Muscle of arm (tissue), 12 donors: ENCODE results near the gene SF1. TPM values are rescaled to one million over a fixed set of nuclear protein-coding genes. Genes with fewer than 3 reads are reported as not detected.
A peak's percentile ranks its signal among the peaks of the same experiment; 100 is the strongest.

Experiments used
- DNase-seq: peaks from one replicate; pipeline ENCODE4 v3.0.0-alpha.2; 2013
- polyA plus RNA-seq, 12 donors: library from polyadenylated mRNA; unstranded; fragments of 120-200 nt; gene quantifications; one replicate each; pipeline ENCODE4 v1.2.1, GENCODE V29; 2013; ENCODE audit not compliant: insufficient read length in 12 of 12

The SF1 gene
- polyA plus RNA-seq, 12 donors, result 174 to 428 (median 247) TPM; not detected in 1

DNA sequence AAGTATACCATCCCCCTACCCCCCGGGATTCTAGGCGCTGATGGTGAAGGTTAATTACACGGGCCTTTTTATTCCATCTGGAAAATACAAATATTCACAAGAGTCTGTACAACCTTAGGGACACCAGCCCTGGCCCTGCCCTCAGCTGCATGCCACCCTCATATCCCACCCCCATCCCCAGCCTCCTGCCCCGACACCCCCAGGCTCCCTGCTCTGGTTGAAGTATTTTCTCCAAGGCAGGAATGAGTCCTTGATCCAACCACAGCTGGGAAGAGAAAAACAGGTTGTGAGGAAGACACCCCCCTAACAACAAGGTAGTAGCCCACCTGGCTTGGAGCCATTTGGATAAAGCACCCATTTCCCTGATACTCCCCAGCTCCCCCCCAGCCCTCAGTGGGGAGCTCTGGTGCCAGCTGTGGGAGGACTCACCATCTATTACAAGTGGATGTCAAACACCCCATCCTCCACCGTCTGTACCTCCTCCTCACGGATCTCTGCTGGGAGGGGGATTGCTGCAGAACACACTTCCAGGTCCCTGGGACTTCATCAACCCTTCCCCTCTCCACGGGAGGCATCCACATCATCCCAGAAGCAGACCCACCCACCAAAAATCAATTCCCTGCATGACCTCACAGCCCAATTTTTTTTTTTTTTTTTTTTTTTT lies 51.3 kb downstream of the SF1 start:
- DNase-seq, result no peak

DNA sequence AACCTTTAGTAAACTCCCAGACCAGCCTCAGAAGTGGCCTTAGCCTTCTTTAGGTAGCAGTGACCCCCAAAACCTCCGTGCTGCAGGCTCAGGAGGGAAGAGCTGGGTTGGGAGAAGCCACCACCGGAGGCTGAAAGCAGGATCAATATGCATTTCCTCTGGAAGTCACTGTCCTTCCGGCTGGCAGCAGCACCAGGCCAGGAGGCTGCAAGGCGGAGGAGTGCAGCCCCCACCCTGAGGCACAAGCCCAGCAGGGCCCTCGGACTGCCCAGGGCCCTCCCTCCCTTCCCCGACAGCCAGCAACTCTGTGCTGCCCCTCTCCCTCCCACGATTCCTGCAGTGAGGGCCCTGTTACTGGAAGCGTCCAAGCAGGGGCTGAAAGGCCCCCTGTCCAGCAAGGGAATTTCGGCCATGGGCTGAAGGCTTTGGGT lies 52.1 kb downstream of the SF1 start:
- no peak for DNase-seq

DNA sequence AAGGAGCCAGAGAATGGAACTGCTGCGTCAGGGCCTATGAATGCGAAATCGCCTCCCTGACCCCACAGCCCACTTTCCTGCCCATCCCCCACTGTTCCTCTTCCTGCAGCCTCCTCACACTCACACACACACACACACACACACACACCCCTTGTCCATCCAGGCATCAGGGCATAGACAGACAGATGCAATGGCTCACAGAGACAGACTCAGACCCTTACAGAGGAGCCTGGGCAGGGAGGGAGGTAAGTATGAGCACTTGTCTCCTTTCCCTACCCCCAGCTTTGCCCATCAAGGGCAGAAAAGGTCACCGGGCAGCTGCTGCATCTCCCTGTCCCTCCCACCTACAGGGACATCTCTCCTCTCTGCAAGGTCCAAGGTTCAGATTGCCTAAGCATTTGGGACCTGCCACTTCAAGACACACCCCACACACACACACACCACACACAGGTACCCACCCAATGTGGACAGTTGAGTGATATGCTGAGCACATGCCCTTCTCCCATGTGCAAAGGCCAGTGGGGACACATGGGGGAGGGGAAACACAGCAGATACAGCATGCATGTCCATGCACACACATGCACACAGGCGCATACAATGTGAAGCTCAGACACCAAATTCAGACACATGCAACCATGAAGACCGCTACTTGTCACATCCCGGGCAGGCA lies 53.3 kb downstream of the SF1 start:
- no peak for DNase-seq

DNA sequence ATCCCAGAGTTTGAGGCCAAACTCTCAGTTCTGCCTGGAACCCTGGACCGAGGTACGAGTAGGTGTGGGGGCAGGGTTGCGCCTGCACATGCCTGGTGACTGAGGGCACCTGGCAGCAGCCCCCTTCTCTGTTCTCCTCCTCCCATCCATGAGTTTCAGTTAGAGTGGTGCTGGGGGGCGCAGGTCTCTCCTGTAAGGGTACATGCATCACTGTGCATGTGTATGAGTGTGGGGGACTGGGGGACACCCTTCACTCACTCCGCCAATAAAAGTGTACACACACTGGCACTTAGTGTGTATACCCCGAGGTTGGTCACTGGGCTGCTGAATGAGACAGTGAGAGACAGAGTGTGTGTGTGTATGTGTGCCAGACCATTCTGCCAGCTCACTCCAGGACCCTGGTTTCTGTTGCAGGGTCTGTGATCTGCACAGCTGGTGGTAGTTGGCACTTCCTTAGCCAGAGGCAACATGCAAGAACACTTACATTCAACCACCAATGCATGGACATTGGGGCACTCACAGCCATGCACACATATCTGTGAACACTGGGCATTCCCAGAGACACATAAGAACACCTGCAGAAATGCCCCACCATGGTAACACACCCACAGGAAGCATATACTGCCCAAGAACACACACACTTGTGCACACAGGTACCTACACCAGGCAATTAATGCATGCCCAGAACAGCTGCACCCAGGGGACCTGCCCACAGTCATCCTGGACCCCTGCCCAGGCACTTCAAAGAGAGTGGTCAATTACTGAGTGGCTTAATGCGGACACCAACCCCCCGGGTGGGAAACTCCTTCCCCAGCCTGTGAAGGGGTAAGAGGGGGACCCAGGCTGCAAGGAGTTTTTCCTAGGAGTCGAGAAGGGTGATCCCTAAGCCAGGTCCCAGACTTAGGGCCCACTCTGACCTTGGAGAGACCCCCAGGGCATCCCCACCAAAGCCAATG lies 54.2 kb downstream of the SF1 start:
- DNase-seq, result no peak

DNA sequence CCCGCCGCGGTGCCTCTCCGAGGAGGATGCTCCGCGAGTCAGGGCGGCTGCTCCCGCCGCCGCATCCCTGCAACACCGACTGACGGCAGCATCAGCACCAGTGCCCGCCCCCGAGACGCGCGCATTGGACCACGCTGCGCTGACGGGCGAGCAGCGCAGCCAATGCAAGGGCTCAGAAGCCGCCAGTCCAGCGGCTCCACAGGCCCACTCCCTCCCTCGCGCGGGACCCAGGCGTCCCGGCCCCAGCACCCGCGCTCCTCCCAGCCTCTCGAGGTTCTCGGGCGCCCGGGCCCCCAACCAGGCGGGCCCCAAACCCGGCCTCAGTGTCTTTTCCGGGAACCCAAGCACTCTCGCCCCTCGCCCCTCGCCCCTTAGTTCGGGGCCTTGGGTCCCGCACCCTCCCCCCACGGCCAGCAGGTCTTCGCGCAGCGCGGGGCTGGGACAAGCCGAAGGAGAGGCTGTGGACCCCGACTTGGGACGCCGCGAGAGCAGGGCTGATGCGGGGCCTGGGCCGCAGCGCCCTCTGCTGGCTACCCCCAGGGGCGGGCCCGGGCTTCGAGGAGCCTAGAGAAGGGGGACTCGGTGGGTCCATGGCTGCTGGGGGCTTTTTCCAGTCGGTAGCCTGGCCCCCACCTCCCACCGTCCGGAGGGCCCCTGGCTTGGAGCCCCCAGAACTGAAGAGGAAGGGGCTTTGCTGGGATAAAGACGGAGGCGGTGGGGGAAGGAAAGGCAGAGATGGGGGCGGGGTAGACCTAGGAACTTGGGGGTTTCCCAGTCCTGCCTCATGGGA lies 55.0 kb downstream of the SF1 start, which contains the start of gene NRXN2:
NRXN2 (minus strand) TSS at position 81 of the 790 bp plus-strand sequence. CDS start 9,498 bp downstream, outside the sequence.
- peak; percentile 81 for DNase-seq

DNA sequence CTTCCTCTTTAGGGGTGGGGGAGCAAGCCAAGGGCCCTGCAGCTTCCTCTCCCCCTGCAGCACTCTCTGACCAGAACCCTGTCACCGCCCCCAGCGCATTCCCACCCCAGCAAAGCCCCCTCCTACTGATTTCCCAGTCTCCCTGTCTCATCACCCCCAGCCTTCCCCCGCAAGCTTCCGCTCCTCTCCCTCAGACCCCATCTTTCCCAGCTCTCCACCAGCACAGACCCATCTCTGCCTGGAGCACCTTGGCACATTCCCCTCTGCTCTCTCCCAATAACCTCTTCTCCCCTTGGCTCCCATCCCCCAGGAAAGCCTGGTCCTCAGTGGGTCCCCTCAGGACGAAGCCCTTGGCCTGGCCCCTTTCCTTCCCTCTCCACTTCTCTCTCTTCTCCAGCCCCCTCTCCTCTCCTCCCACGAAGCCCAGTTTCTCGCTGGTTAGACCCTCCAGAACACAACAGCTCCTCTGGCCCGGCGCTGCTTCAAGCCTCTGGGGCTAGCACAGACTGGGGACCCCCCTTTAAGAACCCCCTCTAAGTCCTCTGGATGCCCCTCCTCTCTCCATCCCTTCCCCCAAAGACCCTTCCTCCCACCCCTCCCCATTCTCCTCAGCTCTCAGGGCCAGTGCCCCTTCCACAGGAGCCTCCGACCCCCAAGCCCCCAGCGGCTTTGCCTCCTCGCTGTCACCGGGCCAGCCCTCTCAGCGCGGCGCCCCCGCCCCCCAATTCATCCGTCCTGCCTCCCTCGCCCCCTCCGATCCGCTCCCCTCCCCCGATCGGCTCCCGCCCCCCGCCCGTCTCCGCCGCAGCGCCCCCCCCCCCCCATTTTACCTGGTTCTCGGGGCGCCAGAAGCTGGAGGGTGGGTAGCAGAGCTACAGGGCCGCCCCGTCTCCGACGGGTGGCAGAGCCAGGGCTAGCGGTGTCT lies 55.9 kb downstream of the SF1 start:
- DNase-seq, result no peak

DNA sequence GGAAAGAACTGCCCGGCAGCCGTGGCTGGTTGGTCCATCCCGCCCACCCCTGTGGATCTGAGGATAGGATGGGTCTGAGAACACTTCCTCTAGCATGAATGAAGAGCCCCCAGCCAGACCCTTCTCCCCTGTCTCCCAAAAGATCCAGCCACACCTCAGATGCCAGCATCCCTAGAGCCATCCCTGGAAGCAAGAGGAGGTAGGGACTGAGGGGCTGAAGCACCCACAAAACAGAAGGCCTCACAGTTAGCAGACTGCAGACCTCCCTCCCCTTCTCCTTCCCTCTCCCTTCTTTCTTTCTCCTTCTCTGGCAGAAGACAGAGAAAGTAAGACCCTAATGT lies 57.0 kb downstream of the SF1 start:
- no peak for DNase-seq

DNA sequence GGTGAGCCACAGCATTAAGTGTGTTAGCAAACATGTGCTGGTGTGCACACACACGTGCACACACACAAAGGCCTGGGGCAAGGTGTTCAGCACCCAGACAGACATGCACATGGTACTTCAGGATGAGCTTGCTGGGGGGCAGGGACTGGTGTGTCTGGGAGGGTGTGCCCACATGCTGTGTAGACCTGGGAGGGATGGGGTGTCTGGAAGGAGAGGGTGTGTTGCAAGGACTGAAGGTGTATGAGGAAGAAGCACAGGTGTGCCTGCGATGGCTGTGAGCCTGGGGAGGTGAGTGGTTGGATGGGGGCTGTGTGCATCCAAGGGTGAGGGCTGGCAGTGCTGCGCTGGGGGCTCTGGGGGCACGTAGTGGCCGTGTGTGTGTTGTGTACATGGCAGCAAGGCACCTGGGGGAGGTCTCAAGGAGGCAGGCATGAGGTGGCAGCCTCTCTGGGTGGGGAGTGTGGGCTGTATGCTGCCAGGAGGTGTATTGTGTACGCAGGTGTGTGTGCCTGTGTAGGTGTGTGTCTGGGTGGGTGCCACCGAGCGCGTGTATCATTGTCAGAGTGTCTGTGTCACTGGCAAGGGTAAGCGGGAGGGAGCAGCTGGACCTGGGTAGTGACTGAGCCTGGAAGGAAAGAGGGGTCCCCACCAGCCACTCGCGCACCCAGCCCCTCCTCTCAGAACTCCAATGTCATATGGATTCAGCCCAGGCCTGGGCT lies 57.5 kb downstream of the SF1 start:
- no peak for DNase-seq

DNA sequence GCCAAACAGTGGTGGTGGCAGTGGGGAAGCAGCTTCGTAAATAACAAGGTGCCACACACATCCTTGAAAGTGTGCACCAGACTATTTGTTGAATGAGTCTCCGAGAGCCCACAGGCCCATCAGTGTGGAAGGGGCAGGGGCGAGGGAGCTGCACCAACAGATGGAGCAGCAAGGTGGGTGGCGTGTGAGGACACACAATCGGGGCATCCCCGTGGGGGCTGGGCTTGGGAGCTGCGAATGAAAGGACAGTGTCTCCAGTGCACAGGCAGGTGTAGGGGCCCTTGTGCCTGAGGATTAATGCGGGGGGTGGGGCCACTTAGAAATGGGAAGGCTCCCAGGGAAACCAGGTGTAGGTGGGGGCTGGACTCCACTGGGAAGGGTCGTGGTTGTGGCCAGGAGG lies 58.2 kb downstream of the SF1 start:
- no peak for DNase-seq

DNA sequence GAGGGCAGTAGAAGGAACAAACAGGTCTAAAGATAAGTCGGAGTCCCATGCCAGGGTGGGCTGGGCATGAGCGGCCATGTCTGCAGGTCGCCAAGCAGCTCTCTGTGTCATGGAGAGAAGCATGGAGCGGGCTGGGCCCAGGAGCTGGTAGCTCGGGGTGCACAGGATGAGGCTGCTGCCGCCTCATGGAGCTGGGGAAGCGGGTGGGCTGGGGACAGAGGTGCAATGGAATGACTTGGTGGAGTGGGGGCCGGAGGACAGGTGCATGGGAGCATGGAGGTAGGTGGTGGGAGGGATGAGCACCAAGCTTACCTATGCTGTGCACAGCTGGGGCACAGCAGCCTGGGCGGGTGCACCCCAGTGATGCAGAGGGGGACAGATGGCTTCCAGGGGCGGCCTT lies 58.9 kb downstream of the SF1 start:
- DNase-seq, result no peak

DNA sequence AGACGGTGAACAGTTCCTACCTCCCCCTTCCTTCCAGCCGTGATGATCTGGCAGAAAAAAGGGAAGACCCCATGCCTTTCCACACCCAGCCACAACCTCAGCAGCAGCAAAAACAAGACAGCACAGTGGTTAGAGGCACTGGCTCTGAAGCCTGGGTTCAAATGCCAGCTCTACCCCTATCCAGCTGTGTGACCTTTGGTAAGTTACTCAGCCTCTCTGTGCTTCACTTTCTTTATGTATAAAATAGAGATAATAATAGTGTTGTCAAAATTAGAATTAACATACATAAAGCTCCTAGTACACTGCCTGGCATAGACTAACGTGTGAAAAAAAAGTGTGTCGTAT lies 59.6 kb downstream of the SF1 start:
- DNase-seq, result no peak

DNA sequence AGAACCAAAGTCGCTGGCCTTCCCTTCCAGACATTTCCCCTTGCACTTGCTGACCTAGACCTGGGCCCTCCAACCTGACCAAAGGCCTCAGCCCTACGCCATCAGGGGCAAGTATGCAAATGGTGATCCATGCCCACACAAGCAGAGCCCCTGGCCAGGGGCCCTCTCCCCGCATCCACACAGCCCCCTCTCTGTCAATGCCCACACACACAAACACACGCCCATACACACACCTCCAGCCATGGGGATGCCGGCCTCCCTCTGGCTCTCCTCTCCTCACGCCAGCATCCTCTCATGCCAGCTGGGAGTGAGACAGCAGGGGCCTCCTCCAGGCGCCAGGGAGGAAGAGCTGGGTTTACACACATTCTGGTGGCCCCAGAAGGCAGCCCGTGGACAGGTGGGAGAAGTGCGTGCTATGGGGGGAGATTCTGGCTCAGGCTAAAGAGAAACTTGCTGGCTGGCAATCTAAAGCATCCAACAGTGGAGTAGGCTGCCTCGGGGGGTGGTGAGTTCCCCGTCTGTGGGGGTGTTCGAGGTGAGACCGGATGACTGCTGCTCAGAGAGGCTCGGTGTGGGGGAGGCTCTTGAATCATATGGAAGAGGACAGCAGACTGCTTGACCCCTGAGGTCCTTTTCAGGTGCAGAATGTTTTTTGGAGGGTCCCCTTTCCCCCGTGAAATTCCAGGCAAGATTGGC lies 60.1 kb downstream of the SF1 start:
- DNase-seq, result no peak

DNA sequence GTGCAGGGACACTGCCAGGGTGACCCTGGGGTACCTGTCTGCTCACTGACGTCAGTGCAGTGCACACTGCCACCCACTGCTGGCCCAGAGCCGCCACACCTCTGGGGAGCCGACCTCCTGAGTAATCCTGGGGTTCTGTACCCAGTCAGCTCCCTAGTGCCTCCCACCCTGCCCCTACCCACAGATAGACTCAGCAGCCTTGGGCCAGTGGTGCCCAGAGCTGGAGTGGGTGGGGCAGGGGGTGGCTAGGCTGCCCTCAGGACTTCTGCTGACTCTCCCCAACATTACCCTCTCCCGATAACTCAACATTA lies 61.1 kb downstream of the SF1 start:
- DNase-seq, result no peak

DNA sequence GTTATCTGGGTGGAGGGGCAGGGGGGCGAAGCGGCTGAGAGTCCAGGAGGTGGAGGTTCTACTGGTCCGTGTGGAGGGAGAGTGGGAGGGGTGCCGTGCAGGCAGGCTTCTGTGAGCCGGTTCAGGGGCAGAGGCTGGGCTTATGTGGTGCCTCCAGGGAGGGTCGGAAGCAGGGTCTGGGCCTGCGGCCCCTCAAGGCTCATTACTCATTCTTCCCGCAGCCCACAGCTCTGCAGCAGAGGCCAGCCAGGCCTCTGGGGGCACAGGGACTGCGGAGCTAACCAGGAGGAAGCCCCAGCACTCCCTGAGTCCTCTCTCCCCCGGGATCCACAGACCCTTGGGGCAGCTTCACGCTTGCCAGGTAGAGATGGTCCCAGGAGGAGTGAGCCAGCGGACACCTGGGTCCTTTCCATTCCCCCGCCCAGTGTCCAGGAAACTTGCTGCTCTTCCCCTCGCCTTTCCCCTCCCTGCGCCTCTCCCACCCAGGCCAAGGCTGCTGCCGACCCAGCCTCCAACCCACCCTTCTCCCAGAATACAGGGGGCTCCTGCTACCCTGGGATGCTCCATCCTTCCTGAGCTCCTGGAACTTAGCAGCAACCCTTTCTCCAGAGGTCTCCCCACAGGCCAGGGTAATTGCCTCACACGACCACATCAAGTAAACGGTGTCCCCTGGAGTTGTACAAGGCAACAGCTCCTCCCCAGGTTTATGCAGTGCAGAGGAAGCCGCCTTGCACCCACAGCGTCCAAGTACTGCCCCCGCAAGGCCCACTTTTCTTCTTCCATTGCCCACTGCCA lies 61.7 kb downstream of the SF1 start:
- DNase-seq, result no peak

DNA sequence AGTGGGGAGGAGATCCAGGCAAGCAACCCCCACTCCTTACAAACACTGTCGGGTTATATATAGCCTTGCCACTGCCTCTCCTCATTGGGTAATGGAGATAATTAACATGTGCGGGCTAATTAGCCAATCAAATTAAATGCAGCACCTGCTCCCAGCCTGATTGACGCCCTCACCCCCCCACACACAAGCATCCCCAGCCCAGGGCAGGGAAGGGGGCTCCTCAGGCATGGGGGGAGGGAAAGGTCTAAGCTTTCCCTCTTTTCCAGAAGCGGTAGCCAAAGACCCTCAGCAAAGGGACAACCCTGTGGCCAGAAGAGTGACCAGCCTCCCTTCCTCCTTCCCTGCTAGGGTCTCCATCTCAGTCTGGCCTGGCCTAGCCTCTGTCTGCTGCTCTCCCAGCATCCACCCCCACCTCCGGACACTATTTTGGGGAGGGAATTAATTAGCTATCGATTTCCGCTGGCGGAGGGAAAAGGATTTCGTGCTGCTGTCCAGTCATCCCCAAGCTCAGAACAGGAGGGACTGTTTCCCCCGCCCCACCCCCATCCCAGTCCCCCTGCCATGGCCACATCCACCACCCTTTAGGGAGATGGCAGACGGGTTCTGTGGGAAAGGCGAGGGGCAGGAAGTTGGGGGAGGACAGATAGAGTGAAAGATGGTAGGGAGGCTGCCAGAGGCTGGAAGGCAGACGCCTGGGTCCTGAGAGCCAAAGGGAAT lies 62.4 kb downstream of the SF1 start:
- no peak for DNase-seq

DNA sequence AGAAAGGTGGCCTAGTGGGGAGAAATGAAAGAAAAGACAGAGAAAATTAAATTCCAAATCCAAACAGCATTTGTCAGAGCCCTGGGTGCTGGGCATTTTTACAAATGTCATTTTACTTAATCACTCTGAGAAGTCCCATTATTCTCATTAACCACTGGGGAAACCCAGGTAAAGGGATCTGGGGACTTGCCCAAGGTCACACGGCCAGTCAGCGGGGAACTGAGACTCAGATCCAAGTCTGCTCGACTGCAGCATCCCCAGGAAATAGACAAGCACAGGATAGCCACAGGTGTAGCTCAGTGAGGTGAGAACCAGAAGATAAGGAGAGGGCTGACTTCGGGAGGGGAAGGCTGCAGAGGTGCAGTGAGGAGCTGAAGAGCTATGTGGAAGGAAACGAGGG lies 63.2 kb downstream of the SF1 start:
- no peak for DNase-seq

DNA sequence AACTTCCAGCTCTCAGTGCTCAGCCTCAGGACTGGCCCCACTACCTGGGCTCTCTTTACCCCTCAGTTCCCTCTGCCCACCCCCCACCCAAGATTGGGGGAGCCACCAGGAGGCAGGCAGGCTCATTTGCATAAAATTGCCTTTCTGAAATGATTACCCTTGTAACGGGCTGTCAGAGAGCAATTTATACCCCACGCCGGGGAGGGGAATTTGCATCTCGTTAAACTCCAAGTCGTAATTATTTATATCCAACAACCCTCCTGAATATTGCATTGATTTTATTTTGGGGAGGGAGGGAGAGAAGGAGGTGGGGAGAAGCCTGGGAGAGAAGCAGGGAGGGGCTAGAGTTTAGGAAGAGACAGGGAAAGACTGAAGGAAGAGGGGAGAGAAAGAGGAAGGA lies 63.7 kb downstream of the SF1 start:
- no peak for DNase-seq
